Mucosa of descending colon (tissue), 3 donors: ENCODE data around the gene ABHD10. TPM values are rescaled to one million over a fixed set of nuclear protein-coding genes. Genes with fewer than 3 reads are reported as not detected.
A peak's percentile ranks its signal among the peaks of the same experiment; 100 is the strongest.

ENCODE experiments used
- ATAC-seq: fragments of 200-7000 bp; cut with Tn5 transposase; one replicate; pipeline ENCODE4 v1.9.1; 2020; ENCODE audit warnings: mild to moderate bottlenecking, moderate library complexity
- DNase-seq, 3 donors: peaks; one replicate each; pipeline ENCODE4 v3.0.0-alpha.2; 2020
- H3K36me3 ChIP-seq: fragments of 200-600 bp; one replicate; pipeline ENCODE4 v1.8.0; 2021; ENCODE audit warnings: low read depth, mild to moderate bottlenecking
- H3K4me1 ChIP-seq: fragments of 200-600 bp; one replicate; pipeline ENCODE4 v1.8.0; 2021; ENCODE audit warnings: low read depth, mild to moderate bottlenecking
- H3K4me3 ChIP-seq: fragments of 200-600 bp; one replicate; pipeline ENCODE4 v1.8.0; 2021; ENCODE audit warnings: mild to moderate bottlenecking
- H3K9me3 ChIP-seq: fragments of 200-600 bp; one replicate; pipeline ENCODE4 v1.8.0; 2021; ENCODE audit warnings: mild to moderate bottlenecking
- CTCF ChIP-seq: fragments of 200-600 bp; IDR thresholded peaks from one replicate; pipeline ENCODE4 v1.8.0; 2022; ENCODE audit warnings: antibody characterized with exemption, mild to moderate bottlenecking
- intact Hi-C, 2 donors: fragments of 100-400 bp; cut with DNase I in 1 of 2; cut with micrococcal nuclease in 1 of 2; formaldehyde crosslinking; loops; one replicate each; pipeline versions ENCODE4 v1.11.0 to v1.11.1; 2022; cut with DNase I, micrococcal nuclease
- long read RNA-seq, 2 donors: library from polyadenylated mRNA; unstranded; transcript quantifications; one replicate each; pipeline ENCODE4 v2.0.0, GENCODE V29; 2019 to 2021
- total RNA-seq, 3 donors: library from RNA; stranded (reverse); fragmentation: NEBNext Ultra II Directional in 2 of 3; extraction: Animal tissue kit (Norgen Biotek cat#: 25700) in 2 of 3; gene quantifications; one replicate each; pipeline versions ENCODE4 v1.2.1 to v1.2.4, GENCODE V29; 2021 to 2023
- donor health status: DM: no; HTN: no; CAD: no; lungs with moderate emphysema.
- donor health status: DM: no; HTN: no; CAD: no.
- donor health status: DM: no; HTN: yes; CAD: no.

The ABHD10 gene
- 10 to 100 TPM; 19.9 to 26.3 (median 22.4) TPM for total RNA-seq
- long read RNA-seq, donor 1, transcript ABHD10-201 (5 exons, 2,590 nt) = major isoform, 18 of 21 reads
- long read RNA-seq, donor 1, partial matches to known transcripts = 0 of 21 reads
- long read RNA-seq, donor 1, other reads (novel, unspliced or antisense) = 0 of 21 reads
- long read RNA-seq, donor 2, transcript ABHD10-201 (5 exons, 2,590 nt) = major isoform, 12 of 14 reads
- long read RNA-seq, donor 2, partial matches to known transcripts = 1 of 14 reads
- long read RNA-seq, donor 2, other reads (novel, unspliced or antisense) = 1 of 14 reads

- no peak for TF ChIP-seq CTCF
- DNase-seq (peak; percentile 97 to 99 (median 98)), ATAC-seq (peak; percentile 99)
- peak within 1 kb of the TSS; percentile 77 for H3K4me3 ChIP-seq
- intact Hi-C loops = no loop called here
- H3K9me3 ChIP-seq = no peaks in the 10 kb centered on the region
- no peaks in the 10 kb centered on the region for H3K4me1 ChIP-seq
- H3K36me3 ChIP-seq = no peaks in the 10 kb centered on the region
These were observed at the start of gene ABHD10 for GRCh38 chr3:111978583-111979433. Gene ABHD10, plus strand, starts transcription at chr3:111979026. Its CDS starts 36 bp downstream, at chr3:111979062.

GRCh38 chr3:111929484-111929883 lies 49.3 kb upstream of the ABHD10 start:
- intact Hi-C loops = no loop called here
- Histone ChIP-seq H3K36me3 (no peaks in the 10 kb centered on the region), H3K9me3 (no peaks in the 10 kb centered on the region), H3K4me1 (no peaks in the 10 kb centered on the region), H3K4me3 (no peak overlapping the region)
- DNase-seq (no peak), ATAC-seq (no peak)
- no peak for TF ChIP-seq CTCF

GRCh38 chr3:111932946-111933345 lies 45.9 kb upstream of the ABHD10 start:
- no peaks in the 10 kb centered on the region for H3K9me3 ChIP-seq
- DNase-seq (no peak), ATAC-seq (no peak)
- no peaks in the 10 kb centered on the region for H3K36me3 ChIP-seq
- no peak overlapping the region for H3K4me3 ChIP-seq
- no peaks in the 10 kb centered on the region for H3K4me1 ChIP-seq
- intact Hi-C loops = no loop called here
- TF ChIP-seq CTCF = no peak

GRCh38 chr3:111936191-111936841 lies 42.5 kb upstream of the ABHD10 start:
- Histone ChIP-seq H3K4me1 (no peaks in the 10 kb centered on the region), H3K36me3 (no peaks in the 10 kb centered on the region), H3K4me3 (no peak overlapping the region), H3K9me3 (no peaks in the 10 kb centered on the region)
- DNase-seq (no peak), ATAC-seq (no peak)
- no peak for TF ChIP-seq CTCF
- intact Hi-C loops = no loop called here

GRCh38 chr3:111936967-111937366 lies 41.9 kb upstream of the ABHD10 start:
- intact Hi-C loops = no loop called here
- DNase-seq (no peak), ATAC-seq (no peak)
- H3K4me3 ChIP-seq = no peak overlapping the region
- no peaks in the 10 kb centered on the region for H3K4me1 ChIP-seq
- TF ChIP-seq CTCF = no peak
- H3K36me3 ChIP-seq = no peaks in the 10 kb centered on the region
- no peaks in the 10 kb centered on the region for H3K9me3 ChIP-seq
